HG03097 (cell line): ENCODE measurements around the gene CIP2A.
A peak's percentile ranks its signal among the peaks of the same experiment; 100 is the strongest.

Experiments used
- ATAC-seq: cut with Tn5 transposase; IDR thresholded peaks from one replicate; pipeline ENCODE4 v1.9.1; 2021; ENCODE audit not compliant: unreplicated experiment, low FRiP score

Gene CIP2A

GRCh38 chr3:108565506-108565905 is 23.7 kb downstream of the CIP2A start:
- no peak for ATAC-seq

DNA sequence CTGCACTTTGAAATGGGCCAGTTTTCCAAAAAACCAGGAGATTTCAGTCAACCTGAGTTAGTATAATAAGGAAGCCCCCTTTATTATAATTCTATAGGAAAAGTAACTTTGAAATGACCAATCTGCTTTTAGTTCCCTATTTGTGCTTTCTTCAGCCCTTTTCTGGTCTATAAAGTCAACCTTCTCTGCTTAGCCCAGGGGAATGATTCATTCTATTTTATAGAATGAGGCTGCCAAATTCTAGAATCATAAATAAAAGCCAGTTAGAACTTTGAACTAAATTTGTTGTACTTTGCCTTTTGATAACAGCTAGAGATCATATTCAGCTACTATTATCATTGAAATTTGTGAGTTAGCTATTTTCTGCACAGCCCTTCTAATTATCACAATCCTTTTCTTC is 24.7 kb downstream of the CIP2A start:
- no peak for ATAC-seq

DNA sequence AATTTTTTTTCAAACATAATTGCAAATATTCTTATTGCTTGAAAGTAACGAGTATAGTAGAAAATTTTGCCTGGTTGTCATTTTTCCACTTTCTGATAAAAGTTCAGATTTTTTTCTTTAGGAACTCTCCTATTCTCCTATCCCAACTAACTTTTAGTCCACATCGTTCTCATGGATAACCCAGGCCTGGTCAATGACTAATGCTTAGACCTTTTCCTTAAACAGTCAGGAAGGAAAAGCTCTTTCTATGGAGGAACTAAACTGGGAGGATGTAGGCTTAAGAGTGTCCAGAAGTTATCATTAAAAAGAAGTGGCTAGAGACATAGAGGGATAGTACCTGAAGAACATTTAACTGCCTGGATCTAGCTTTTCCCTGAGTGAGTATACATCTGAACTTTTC is 26.7 kb downstream of the CIP2A start:
- no peak for ATAC-seq

GRCh38 chr3:108555966-108556581 is 33.2 kb downstream of the CIP2A start:
- no peak for ATAC-seq

GRCh38 chr3:108554913-108555571 is 34.2 kb downstream of the CIP2A start:
- ATAC-seq: no peak

DNA sequence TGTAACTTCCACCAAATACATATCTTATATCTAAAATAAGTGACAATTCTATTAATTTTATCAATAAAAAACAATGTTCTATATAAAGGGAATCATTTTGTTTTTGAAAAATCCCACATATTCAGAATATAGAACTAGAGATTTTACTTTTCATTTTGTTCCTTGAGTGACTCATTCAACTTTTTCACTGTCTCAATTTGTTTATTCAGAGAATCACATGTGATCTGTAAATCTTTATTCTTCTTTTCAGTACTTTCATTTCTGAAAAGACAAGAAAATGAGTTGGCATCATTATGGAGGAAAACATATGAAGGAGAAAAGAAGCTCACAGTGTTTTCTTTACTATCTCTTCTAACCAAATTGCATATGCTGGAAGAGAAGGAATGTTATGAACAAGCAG is 35.0 kb downstream of the CIP2A start:
- no peak for ATAC-seq

- ATAC-seq: no peak
Observed at GRCh38 chr3:108552267-108553159, 36.7 kb downstream of the CIP2A start.

- no peak for ATAC-seq
Observed at GRCh38 chr3:108548886-108549285, 40.4 kb downstream of the CIP2A start.

- no peak for ATAC-seq
Observed at GRCh38 chr3:108548304-108548703, 40.9 kb downstream of the CIP2A start.

GRCh38 chr3:108546692-108547091 is 42.5 kb downstream of the CIP2A start:
- ATAC-seq: no peak

DNA sequence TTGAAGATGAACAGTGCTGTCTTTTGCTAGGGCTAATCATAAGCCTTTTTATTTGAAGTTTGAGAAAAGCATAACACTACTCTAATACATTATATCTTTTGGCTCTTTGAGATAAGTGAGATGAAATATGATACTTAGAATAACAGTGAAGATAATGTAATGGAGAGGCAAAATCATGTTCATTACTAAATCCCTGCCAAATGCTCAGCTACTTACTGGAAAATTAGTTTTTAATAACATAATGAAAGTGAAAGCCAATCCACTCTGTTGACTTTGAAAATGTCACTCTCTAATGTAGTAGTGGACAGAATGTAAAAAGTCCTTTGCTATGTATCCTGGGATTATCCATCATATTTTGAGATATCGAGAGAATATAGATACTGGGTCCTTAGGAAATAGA is 43.0 kb downstream of the CIP2A start:
- ATAC-seq: no peak

GRCh38 chr3:108538083-108538482 is 51.2 kb downstream of the CIP2A start:
- no peak for ATAC-seq

DNA sequence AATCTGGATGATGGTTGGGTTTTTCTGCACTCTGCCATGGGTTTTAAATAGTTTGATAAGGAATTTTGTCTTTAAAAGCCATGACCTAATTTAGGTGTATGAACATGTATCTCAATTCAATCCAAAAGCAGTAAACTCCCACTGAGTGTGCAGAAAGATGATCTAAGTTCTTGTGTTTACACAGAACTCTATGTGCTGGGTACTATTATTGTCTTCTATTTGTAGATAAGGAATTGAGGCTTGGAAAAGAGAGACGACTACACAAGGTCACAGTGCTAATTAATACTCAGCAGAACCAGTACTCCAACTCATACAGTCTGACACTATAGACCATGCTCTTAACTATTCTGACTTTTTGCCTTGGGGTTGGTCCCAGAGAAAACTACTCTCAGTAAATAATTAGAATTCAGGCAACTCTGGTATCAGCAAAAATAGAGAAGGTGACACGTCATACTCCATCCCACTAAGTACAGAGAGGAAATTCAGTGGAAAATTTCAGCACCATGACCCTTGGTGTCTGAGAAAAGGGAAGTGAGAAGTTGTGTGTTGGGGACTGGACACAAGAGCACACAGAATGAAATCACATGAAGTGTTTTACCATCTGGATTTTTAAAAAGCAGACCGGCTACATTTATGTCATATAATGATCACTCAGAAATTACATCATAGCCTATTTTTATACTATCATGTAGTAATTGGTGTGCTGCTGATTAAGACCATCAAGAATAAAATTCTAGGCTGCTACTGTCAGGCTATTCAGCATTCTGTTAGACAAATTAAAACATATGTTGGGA is 60.6 kb downstream of the CIP2A start:
- peak; percentile 82 for ATAC-seq

- no peak for ATAC-seq
Observed at GRCh38 chr3:108527817-108528216, 61.4 kb downstream of the CIP2A start.

- no peak for ATAC-seq
Observed at GRCh38 chr3:108527109-108527508, 62.1 kb downstream of the CIP2A start.

DNA sequence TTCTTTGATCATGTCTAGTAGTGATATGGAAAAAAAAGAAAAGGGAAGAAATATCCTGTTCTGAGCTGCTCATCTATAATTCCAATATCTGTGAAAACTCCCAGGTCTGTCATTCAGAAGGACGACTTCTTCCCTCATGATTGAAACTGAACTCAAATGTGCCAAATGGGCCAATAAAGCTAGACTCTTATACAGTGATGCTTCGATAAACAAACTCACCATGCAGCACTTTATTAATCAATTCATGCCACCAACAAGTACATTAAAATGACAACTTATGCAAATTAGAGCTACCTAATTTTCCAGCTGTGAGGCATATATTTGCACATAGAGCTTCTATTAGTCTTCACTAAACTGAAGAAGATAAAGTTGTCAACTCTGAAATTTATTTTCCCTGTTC is 63.3 kb downstream of the CIP2A start:
- ATAC-seq: no peak

DNA sequence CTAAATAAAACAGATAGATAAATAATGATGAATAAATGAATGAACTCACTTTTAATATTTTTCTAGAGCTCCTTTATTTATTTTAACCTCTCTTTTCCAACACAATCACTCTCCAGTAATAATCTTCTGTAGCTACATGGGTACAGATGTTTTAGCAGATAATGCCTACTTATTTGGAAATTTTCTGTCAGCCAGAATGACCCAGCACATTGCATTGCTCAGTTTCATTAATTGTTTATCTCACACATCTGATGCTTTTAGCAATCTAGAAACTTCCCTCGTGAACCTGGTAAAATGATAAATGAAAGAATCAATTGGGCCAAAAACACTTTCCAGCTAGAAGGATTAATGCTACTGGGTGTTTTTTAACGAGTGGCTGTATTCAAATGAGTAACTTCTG is 64.0 kb downstream of the CIP2A start:
- ATAC-seq: no peak

- no peak for ATAC-seq
Observed at GRCh38 chr3:108524537-108524936, 64.7 kb downstream of the CIP2A start.

DNA sequence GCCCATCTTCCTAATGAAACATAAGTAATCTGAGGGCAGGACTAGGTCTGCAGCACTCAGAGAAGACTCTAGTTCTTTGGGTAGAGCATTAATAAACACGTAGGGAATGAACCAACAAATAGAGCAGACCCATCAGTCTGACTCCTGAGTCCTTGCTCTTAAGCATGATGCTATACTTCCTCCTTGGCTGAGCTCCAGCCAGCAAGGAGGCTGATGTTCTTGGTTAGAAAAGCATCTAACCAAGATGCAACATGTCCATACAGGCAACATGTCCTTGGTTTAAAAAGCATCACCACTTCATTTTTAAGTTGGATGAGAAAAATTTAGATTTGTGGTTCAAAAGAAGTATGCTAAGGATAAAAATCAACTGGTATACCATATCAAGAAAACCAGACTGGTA is 70.3 kb downstream of the CIP2A start:
- no peak for ATAC-seq

GRCh38 chr3:108516881-108517280 is 72.4 kb downstream of the CIP2A start:
- ATAC-seq: no peak

DNA sequence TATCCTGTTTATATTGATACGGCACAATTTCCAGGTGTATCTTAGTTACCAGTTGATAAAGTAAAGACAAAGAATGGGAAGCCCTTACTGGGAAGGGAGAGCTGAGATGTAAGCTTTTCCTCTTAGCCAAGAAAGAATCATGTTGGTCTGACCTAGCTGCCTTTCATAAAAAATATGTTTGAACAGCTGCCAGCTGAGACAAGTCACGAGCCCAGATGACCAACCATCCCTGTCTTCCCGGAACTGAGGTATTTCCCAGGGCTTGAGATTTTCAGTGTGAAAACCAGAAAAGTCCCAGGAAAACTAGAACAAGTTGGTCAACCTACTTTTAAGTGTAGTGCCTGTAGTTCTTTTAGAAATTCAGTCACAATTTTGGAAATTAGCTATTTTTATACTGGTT is 75.3 kb downstream of the CIP2A start:
- ATAC-seq: no peak
